Activated CD8-positive, alpha-beta T cell treated with anti-CD3 and anti-CD28 coated beads for 36 hours (primary cell): ENCODE data around the gene MRPL45. TPM values are rescaled to one million over a fixed set of nuclear protein-coding genes. Genes with fewer than 3 reads are reported as not detected.

Source experiments
- ATAC-seq: fragments of 200-7000 bp; cut with Tn5 transposase; one replicate; pipeline ENCODE4 v1.10.0; 2021; ENCODE audit warnings: mild to moderate bottlenecking, moderate library complexity
- CTCF ChIA-PET: fragments of 350-600 bp; sonication (Branson Sonifier 250); formaldehyde crosslinking; loops from one replicate; lab custom pipeline; 2021; ENCODE audit warnings: antibody characterized with exemption; lab: Charles Lee
- POLR2A ChIA-PET: fragments of 350-600 bp; sonication (Branson Sonifier 250); formaldehyde crosslinking; loops from one replicate; lab custom pipeline; 2021; ENCODE audit warnings: antibody characterized with exemption; lab: Charles Lee
- DNase-seq: peaks from one replicate; pipeline ENCODE4 v3.0.0-alpha.2; 2020
- H3K27ac Mint-ChIP-seq: one replicate; pipeline ENCODE4 v1.8.0; 2021; ENCODE audit warnings: mild to moderate bottlenecking, mixed read lengths
- H3K27me3 Mint-ChIP-seq: one replicate; pipeline ENCODE4 v1.8.0; 2021; ENCODE audit warnings: mixed read lengths
- H3K36me3 Mint-ChIP-seq: one replicate; pipeline ENCODE4 v1.8.0; 2021; ENCODE audit warnings: low read depth, mixed read lengths
- H3K4me1 Mint-ChIP-seq: one replicate; pipeline ENCODE4 v1.8.0; 2021; ENCODE audit warnings: low read depth, mixed read lengths
- H3K4me3 Mint-ChIP-seq: one replicate; pipeline ENCODE4 v1.8.0; 2021; ENCODE audit warnings: mild to moderate bottlenecking, moderate library complexity, mixed read lengths
- H3K9me3 Mint-ChIP-seq: one replicate; pipeline ENCODE4 v1.8.0; 2021; ENCODE audit warnings: mixed read lengths
- intact Hi-C: fragments of 100-400 bp; cut with micrococcal nuclease; formaldehyde crosslinking; loops from one replicate; pipeline ENCODE4 v1.10.0; 2022
- total RNA-seq, 2 experiments: library from RNA; stranded (reverse); gene quantifications; one replicate each; pipeline ENCODE4 v1.2.3, GENCODE V29; 2021
- TF ChIP-seq, protein P1 (sequence below): fragments of 200-600 bp; IDR thresholded peaks from one replicate; pipeline ENCODE4 v1.8.0; 2022; ENCODE audit warnings: antibody characterized with exemption, mild to moderate bottlenecking

MRPL45 gene
- total RNA-seq, 2 experiments from 2014 or later: 54.3 to 54.6 TPM

DNA sequence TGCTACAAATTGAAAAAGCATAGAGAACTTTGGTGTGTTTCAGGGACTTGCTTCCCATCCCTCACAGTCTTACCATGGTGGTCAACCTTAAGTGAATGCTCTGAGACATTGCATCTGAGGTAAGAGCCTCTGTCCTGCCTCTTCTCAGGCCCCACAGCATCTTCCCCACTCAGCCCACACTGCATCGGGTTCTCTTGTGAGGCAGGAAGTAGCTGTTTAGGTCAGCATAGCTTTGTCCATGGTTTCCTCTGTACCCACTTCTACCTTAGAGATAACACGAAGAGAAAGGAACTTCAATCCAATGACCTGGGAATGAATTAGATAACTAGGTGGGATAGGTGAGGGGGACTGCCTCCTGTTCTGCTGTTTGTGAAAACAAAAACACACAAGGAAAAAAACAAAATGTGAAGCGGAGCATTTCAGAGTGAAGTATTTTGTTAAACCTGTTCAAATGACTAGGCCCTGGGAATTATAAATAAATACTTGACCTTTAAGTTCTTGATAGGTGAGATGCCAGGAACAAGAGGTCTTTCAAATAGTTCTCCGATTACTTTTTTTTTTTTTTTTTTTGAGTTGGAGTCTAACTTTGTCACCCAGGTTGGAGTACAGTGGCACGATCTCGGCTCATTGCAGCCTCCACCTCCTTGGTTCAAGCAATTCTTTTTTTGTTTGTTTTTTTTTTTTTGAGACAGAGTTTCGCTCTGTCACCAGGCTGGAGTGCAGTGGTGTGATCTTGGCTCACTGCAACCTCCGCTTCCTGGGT lies 72.3 kb downstream of the MRPL45 start:
- Mint-ChIP-seq H3K4me3 (no peak overlapping the region), H3K27ac (no peak overlapping the region), H3K36me3 (peaks cover 26% of the 10 kb centered on the region), H3K9me3 (no peaks in the 10 kb centered on the region), H3K4me1 (no peaks in the 10 kb centered on the region), H3K27me3 (no peaks in the 10 kb centered on the region)
- ChIA-PET POLR2A (no interaction called here), CTCF (no interaction called here)
- DNase-seq (no peak), ATAC-seq (no peak)
- intact Hi-C loops: no loop called here
- TF ChIP-seq, protein P1, sequence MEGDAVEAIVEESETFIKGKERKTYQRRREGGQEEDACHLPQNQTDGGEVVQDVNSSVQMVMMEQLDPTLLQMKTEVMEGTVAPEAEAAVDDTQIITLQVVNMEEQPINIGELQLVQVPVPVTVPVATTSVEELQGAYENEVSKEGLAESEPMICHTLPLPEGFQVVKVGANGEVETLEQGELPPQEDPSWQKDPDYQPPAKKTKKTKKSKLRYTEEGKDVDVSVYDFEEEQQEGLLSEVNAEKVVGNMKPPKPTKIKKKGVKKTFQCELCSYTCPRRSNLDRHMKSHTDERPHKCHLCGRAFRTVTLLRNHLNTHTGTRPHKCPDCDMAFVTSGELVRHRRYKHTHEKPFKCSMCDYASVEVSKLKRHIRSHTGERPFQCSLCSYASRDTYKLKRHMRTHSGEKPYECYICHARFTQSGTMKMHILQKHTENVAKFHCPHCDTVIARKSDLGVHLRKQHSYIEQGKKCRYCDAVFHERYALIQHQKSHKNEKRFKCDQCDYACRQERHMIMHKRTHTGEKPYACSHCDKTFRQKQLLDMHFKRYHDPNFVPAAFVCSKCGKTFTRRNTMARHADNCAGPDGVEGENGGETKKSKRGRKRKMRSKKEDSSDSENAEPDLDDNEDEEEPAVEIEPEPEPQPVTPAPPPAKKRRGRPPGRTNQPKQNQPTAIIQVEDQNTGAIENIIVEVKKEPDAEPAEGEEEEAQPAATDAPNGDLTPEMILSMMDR: no peak

Other genes with a start within 250 kb of the MRPL45 start
- gene TBC1D3C, start 228.5 kb upstream of the MRPL45 start, total RNA-seq: not detected
- gene TBC1D3E, start 169.2 kb upstream of the MRPL45 start, total RNA-seq: not detected
- gene TBC1D3, start 104.6 kb upstream of the MRPL45 start, total RNA-seq: not detected
- gene GPR179, start 46.8 kb downstream of the MRPL45 start, total RNA-seq: under 1 TPM in 1 of 2 experiments, not detected in 1; 0.07 TPM
- gene SOCS7, start 54.7 kb downstream of the MRPL45 start, total RNA-seq: 10 to 100 TPM; 18.0 to 18.9 TPM
- under 1 TPM; 0.40 to 0.47 TPM for gene ARHGAP23, start 131.3 kb downstream of the MRPL45 start, total RNA-seq